Activated T-cell treated with anti-CD3 and anti-CD28 coated beads for 48 hours (primary cell): ENCODE results near the gene TYSND1.
"Not testable (repeated sequence)": the region's sequence is repeated elsewhere in the genome, so short reads cannot be mapped to it uniquely, and the experiment has no call there.

Experiments
- DNase-seq: peaks from one replicate; pipeline ENCODE4 v3.0.0-alpha.2; 2020; ENCODE audit warnings: low read depth

Gene TYSND1

DNA sequence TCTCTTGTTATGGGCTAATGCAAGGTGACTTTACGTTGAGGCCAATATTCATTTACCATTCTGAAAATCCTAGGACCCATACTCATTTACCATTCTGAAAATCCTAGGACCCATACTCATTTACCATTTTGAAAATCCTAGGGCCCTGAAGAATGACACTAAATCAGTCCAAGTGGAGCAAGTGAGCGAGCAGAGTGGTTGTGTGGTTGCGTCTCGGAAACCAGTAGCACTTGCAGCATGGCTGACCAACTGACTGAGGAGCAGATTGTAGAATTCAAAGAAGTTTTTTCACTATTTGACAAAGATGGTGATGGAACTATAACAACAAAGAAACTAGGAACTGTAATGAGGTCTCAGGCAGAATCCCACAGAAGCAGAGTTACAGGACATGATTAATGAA lies 16.9 kb upstream of the TYSND1 start:
- peak; percentile 18 for DNase-seq

DNA sequence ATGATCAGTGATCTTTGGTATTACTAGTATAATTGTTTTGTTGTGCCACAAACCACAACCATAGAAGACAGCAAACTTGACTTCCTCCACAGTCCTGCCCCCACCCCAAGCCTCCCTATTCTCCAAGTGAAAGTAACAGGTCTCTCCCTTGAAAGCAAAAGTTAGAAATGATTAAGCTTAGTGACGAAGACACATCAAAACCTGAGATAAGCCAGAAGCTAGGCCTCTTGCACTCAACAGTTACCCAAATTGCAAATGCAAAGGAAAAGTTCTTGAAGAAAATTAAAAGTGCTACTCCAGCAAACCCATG lies 16.3 kb upstream of the TYSND1 start:
- DNase-seq: peak; percentile 53

DNA sequence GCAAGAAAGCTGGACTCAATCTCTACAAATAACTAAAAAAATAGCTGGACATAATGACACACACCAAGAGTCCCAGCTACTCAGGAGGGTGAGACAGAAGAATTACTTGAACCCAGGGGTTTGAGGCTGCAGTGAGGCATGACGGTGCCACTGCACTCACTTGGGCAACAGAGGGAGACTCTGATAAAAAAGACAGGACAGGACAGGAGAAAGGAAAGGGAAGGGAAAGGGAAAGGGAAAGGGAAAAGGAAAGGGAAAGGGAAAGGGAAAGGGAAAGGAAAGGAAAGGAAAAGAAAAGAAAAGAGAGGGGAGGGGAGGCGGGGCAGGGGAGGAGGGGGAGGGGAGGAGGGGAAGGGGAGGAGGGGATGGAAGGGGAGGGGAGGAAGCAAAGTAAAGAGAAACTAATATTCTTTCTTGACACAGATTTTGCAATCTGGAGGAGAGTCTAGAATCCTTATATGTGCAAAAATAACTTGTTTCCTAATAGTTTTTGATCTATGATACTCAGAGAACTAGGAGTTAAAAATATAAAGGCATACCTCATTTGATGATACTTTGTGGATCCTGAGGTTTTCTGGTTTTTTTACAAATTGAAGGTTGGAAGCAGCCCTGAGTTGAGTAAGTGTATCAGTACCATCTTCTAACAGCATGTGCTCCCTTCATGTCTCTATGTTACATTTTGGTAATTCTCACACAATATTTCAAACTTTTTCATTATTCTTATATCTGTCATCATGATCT lies 15.8 kb upstream of the TYSND1 start:
- no peak for DNase-seq

GRCh38 chr10:70160798-70161197 lies 14.3 kb upstream of the TYSND1 start:
- no peak for DNase-seq

- not testable (repeated sequence) for DNase-seq
Measured at GRCh38 chr10:70159366-70159765, 12.9 kb upstream of the TYSND1 start.

DNA sequence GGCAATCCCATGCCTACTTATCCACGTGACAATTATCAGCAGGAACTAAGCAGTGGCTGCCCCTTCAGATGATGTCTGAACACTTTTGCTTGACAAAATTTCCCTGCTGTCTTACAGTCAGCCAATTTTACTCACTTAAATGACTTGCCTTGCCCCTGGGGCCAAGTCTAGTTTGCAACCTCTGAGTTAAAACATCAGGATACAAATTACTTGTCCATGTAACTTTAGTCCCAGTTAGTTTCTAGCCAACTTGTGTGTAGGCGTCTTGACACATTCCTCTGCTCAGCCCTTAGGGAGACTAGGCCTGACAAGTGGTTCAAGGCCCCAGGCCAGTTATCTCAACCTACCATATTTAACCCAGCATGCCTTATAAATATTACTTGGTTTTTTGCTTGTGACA lies 11.6 kb upstream of the TYSND1 start:
- DNase-seq: no peak

- no peak for DNase-seq
Measured at GRCh38 chr10:70155255-70155838, 8.8 kb upstream of the TYSND1 start.

DNA sequence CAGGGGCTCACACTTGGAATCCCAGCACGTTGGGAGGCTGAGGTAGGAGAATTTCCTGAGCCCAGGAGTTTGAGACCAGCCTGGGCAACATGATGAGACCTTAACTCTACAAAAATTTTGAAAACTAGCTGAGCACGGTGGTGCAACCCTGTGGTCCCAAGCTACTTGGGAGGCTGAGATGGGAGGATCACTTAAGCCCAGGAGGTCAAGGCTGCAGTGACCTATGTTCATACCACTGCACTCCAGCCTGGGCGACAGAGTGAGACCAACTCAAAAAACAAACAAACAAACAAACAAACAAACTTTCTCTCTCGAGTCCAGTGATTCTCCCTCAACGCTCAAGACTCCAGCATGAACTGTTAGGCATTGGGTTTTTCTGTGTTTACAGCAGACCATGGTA lies 2.0 kb upstream of the TYSND1 start:
- no peak for DNase-seq

DNA sequence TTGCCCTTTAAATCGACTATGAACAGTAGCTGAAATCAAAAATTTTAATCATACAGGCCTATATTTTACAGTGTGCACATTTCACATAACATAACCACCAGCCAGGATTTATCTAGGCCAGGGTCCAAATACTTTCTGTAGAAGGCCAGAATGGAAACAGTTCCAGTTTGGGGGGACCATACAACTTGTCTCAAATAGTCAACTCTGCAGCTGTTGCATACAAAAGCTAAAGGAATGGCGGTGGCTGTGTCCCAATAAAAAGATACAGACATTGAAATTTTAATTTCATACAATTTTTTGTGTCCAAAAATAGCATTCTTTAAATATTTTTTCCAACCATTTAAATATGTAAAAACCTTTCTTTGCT lies 742 bp upstream of the TYSND1 start:
- no peak for DNase-seq

GRCh38 chr10:70145666-70146488 lies 623 bp downstream of the TYSND1 start:
- peak; percentile 66 for DNase-seq

DNA sequence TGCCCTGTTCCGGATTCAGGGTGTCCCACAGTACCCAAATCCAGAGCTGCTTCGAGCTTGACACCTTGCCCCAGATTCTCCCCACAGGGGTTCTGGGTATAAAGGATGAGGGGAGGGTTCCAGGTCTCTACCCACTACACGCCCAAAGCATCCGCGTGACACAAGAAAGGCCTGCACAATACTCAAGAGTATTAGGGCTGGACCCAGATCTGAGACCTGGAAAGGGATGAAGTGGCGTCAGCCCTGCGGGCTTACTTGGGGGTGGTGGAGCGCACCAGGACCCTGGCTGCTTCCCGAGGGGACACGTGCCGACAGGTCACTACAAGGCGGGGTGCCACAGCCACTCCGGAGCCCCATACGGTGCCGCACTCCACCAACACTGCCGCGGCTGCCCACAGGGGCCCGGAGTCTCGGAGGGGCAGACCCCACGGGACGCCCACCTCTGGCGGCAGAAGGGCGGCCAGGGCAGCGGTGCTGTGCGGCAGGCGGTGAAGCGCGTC lies 1.3 kb downstream of the TYSND1 start:
- DNase-seq: no peak

- DNase-seq: no peak
Measured at GRCh38 chr10:70144372-70145110, 2.0 kb downstream of the TYSND1 start.

GRCh38 chr10:70142555-70142954 lies 3.9 kb downstream of the TYSND1 start:
- no peak for DNase-seq

- DNase-seq: no peak
Measured at GRCh38 chr10:70140297-70140696, 6.2 kb downstream of the TYSND1 start.

DNA sequence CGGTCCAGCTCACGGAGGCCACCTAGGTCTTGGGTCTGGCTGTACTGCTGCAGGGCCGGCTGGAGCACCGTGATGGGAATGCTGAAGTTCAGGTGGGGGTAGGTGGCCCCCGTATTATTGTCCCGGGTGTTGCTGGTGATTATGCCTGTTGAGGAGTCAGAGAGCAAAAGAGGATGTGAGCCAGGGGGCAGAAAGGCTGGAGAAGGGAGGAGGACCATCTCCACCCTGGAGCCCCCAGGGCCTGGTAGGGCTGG lies 6.6 kb downstream of the TYSND1 start:
- no peak for DNase-seq

DNA sequence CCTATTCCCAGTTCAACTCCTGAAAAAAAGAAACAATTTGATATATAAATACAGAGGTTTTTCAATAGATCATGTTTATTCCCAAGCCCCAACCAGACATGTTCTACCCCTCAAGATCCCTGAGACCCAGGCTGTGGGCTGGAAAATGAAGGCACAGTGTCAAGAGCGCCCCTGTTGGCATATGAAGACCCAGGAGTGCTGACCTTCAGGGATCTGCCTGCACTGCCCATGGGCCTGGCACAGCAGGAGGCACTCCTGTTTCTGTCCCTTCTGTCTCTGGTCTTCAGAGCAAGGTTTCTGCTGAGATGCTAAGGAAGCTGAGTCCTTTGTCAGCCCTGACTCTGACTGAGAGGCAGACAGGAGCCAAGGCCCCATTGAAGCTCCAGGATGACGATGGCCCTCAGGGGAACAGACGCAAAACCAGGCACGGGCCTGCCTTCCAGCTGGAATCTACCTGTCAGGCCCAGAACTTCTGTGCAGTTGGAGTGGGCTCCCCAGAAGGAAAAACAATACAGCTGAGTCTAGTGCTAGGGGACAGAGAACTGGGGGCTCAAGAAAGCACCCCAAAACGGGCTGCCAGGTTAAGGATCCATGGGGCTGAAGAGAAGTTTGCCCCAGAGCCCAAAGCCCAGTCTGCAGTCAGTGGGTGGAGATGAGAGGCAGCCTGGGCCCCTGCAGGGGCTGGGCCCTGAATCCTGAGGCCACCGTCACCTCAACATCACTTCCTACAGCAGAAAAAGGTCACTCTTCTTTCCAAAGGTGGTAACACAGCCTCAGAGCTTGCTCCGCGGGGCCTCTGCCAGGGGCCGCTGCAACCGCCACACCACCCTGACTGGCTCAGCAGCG lies 7.1 kb downstream of the TYSND1 start:
- DNase-seq: no peak

DNA sequence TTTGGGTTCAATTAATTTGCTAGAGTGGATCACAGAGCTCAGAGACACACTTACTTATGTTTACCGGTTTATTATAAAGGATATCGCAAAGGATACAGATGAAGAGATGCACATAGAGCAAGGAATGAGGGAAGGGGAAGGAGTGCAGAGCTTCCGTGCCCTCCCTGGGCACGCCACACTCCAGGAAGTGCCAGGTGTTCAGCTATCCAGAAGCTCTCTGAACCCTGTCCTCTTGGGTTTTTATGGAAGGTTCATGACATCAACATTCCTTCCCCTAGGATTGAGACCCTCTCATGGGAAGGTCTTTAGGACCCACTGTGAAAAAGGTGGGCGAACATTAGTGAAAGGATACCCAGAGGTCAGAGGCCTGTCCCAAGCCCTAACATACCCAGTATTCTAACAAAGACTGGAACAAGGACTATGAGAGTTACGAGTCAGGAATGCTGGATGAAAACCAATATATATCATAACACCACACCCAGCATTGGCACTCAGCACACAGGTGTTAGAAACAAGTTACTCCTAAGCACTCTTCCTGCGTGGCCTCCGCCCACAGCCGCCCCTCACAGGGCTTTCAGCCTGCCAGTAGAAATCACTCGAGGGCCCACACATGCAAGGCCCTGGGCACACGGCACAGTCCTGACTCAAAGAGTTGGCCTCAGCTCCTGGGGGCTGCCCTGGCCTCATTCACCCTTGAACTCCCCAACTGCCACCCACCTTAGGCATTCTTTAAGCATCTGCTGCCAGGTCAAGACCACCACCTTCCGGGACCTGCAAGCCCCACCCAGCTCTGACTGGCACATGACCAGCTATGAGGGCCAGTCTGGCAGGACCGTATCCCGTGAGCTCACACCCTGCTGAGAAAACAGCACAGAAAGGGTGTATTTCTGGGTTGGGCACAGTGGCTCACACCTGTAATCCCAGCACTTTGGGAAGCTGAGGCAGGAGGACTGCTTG lies 8.3 kb downstream of the TYSND1 start:
- DNase-seq: no peak

- DNase-seq: no peak
Measured at GRCh38 chr10:70137135-70137534, 9.4 kb downstream of the TYSND1 start.

GRCh38 chr10:70135684-70136083 lies 10.8 kb downstream of the TYSND1 start:
- no peak for DNase-seq

GRCh38 chr10:70135046-70135445 lies 11.5 kb downstream of the TYSND1 start:
- DNase-seq: no peak
